ENCODE measurements around the gene LINGO4.

Gene LINGO4

GRCh38 chr1:151805066-151805820 is at the start of gene LINGO4:
Gene LINGO4, minus strand, starts transcription at chr1:151805419. Its CDS starts 2,715 bp downstream, at chr1:151802704.
- DNase-seq = no peak

GRCh38 chr1:151854658-151855057 is 49.4 kb upstream of the LINGO4 start:
- DNase-seq = no peak

GRCh38 chr1:151853411-151853943 is 48.3 kb upstream of the LINGO4 start, which contains the start of gene THEM5:
Gene THEM5, minus strand, starts transcription at chr1:151853712. Its CDS starts 147 bp downstream, at chr1:151853565.
- no peak for DNase-seq

- no peak for DNase-seq
Measured at GRCh38 chr1:151852733-151853132, 47.5 kb upstream of the LINGO4 start.

- no peak for DNase-seq
Measured at GRCh38 chr1:151851886-151852285, 46.7 kb upstream of the LINGO4 start.

GRCh38 chr1:151849871-151850270 is 44.7 kb upstream of the LINGO4 start:
- DNase-seq = no peak

GRCh38 chr1:151849126-151849525 is 43.9 kb upstream of the LINGO4 start:
- no peak for DNase-seq

GRCh38 chr1:151847867-151848596 is 42.8 kb upstream of the LINGO4 start:
- DNase-seq = peak; percentile 23

GRCh38 chr1:151846686-151847237 is 41.5 kb upstream of the LINGO4 start:
- no peak for DNase-seq

GRCh38 chr1:151846062-151846568 is 40.9 kb upstream of the LINGO4 start:
- no peak for DNase-seq

- DNase-seq = no peak
Measured at GRCh38 chr1:151843398-151843797, 38.2 kb upstream of the LINGO4 start.

- DNase-seq = no peak
Measured at GRCh38 chr1:151841141-151841540, 35.9 kb upstream of the LINGO4 start.

GRCh38 chr1:151840421-151840820 is 35.2 kb upstream of the LINGO4 start:
- no peak for DNase-seq

- DNase-seq = peak; percentile 85
Measured at GRCh38 chr1:151839457-151840403, 34.5 kb upstream of the LINGO4 start, which contains the start of gene C2CD4D. Gene C2CD4D, minus strand, starts transcription at chr1:151839820. Its CDS starts 831 bp downstream, at chr1:151838989.

- no peak for DNase-seq
Measured at GRCh38 chr1:151839082-151839412, 33.8 kb upstream of the LINGO4 start.

- DNase-seq = peak; percentile 61
Measured at GRCh38 chr1:151838222-151839081, 33.2 kb upstream of the LINGO4 start.

GRCh38 chr1:151837884-151838221 is 32.6 kb upstream of the LINGO4 start:
- no peak for DNase-seq

GRCh38 chr1:151837197-151837596 is 32.0 kb upstream of the LINGO4 start:
- no peak for DNase-seq

GRCh38 chr1:151835596-151835995 is 30.4 kb upstream of the LINGO4 start:
- no peak for DNase-seq

GRCh38 chr1:151834239-151834638 is 29.0 kb upstream of the LINGO4 start:
- no peak for DNase-seq
